ENCODE measurements around the gene UNC13C.

UNC13C gene

GRCh38 chr15:54066403-54066802 lies 88.2 kb downstream of the UNC13C start:
- Histone ChIP-seq H3K36me3 (ENCODE audit: insufficient read depth, low read length) (no peaks in the 10 kb centered on the region), H3K4me1 (ENCODE audit: control insufficient read depth, insufficient read depth, low read length, unreplicated experiment) (no peaks in the 10 kb centered on the region), H3K27ac (ENCODE audit: low read depth, low read length) (no peak overlapping the region), H3K79me2 (ENCODE audit: control insufficient read depth, insufficient read depth, low read length, unreplicated experiment) (no peaks in the 10 kb centered on the region), H3K27me3 (ENCODE audit: insufficient read depth, low read length) (no peaks in the 10 kb centered on the region), H3K4me3 (ENCODE audit: low read depth, low read length) (no peak overlapping the region), H2AFZ (ENCODE audit: low read length, unreplicated experiment) (no peak overlapping the region)

GRCh38 chr15:54082836-54083492 lies 104.7 kb downstream of the UNC13C start:
- Histone ChIP-seq H3K4me3 (ENCODE audit: low read depth, low read length) (no peak overlapping the region), H2AFZ (ENCODE audit: low read length, unreplicated experiment) (no peak overlapping the region), H3K27me3 (ENCODE audit: insufficient read depth, low read length) (no peaks in the 10 kb centered on the region), H3K36me3 (ENCODE audit: insufficient read depth, low read length) (no peaks in the 10 kb centered on the region), H3K4me1 (ENCODE audit: control insufficient read depth, insufficient read depth, low read length, unreplicated experiment) (no peaks in the 10 kb centered on the region), H3K27ac (ENCODE audit: low read depth, low read length) (no peak overlapping the region), H3K79me2 (ENCODE audit: control insufficient read depth, insufficient read depth, low read length, unreplicated experiment) (no peaks in the 10 kb centered on the region)

- H3K27ac ChIP-seq (ENCODE audit: low read depth, low read length) = no peak overlapping the region
- no peaks in the 10 kb centered on the region for H3K36me3 ChIP-seq (ENCODE audit: insufficient read depth, low read length)
- H2AFZ ChIP-seq (ENCODE audit: low read length, unreplicated experiment) = no peak overlapping the region
- H3K4me1 ChIP-seq (ENCODE audit: control insufficient read depth, insufficient read depth, low read length, unreplicated experiment) = no peaks in the 10 kb centered on the region
- H3K4me3 ChIP-seq (ENCODE audit: low read depth, low read length) = no peak overlapping the region
- H3K79me2 ChIP-seq (ENCODE audit: control insufficient read depth, insufficient read depth, low read length, unreplicated experiment) = no peaks in the 10 kb centered on the region
- no peaks in the 10 kb centered on the region for H3K27me3 ChIP-seq (ENCODE audit: insufficient read depth, low read length)
These were observed 105.3 kb downstream of the UNC13C start for GRCh38 chr15:54083501-54083900.

GRCh38 chr15:54083991-54084390 lies 105.8 kb downstream of the UNC13C start:
- Histone ChIP-seq H3K36me3 (ENCODE audit: insufficient read depth, low read length) (no peaks in the 10 kb centered on the region), H3K4me3 (ENCODE audit: low read depth, low read length) (no peak overlapping the region), H2AFZ (ENCODE audit: low read length, unreplicated experiment) (no peak overlapping the region), H3K4me1 (ENCODE audit: control insufficient read depth, insufficient read depth, low read length, unreplicated experiment) (no peaks in the 10 kb centered on the region), H3K27ac (ENCODE audit: low read depth, low read length) (no peak overlapping the region), H3K79me2 (ENCODE audit: control insufficient read depth, insufficient read depth, low read length, unreplicated experiment) (no peaks in the 10 kb centered on the region), H3K27me3 (ENCODE audit: insufficient read depth, low read length) (no peaks in the 10 kb centered on the region)

- H3K27ac ChIP-seq (ENCODE audit: low read depth, low read length) = no peak overlapping the region
- no peak overlapping the region for H2AFZ ChIP-seq (ENCODE audit: low read length, unreplicated experiment)
- no peak overlapping the region for H3K4me3 ChIP-seq (ENCODE audit: low read depth, low read length)
- no peaks in the 10 kb centered on the region for H3K27me3 ChIP-seq (ENCODE audit: insufficient read depth, low read length)
- no peaks in the 10 kb centered on the region for H3K4me1 ChIP-seq (ENCODE audit: control insufficient read depth, insufficient read depth, low read length, unreplicated experiment)
- H3K79me2 ChIP-seq (ENCODE audit: control insufficient read depth, insufficient read depth, low read length, unreplicated experiment) = no peaks in the 10 kb centered on the region
- H3K36me3 ChIP-seq (ENCODE audit: insufficient read depth, low read length) = no peaks in the 10 kb centered on the region
These were observed 110.6 kb downstream of the UNC13C start for GRCh38 chr15:54088837-54089236.

GRCh38 chr15:54089776-54090175 lies 111.5 kb downstream of the UNC13C start:
- Histone ChIP-seq H3K4me3 (ENCODE audit: low read depth, low read length) (no peak overlapping the region), H3K36me3 (ENCODE audit: insufficient read depth, low read length) (no peaks in the 10 kb centered on the region), H3K27me3 (ENCODE audit: insufficient read depth, low read length) (no peaks in the 10 kb centered on the region), H2AFZ (ENCODE audit: low read length, unreplicated experiment) (no peak overlapping the region), H3K27ac (ENCODE audit: low read depth, low read length) (no peak overlapping the region), H3K79me2 (ENCODE audit: control insufficient read depth, insufficient read depth, low read length, unreplicated experiment) (no peaks in the 10 kb centered on the region), H3K4me1 (ENCODE audit: control insufficient read depth, insufficient read depth, low read length, unreplicated experiment) (no peaks in the 10 kb centered on the region)

GRCh38 chr15:54091651-54092050 lies 113.4 kb downstream of the UNC13C start:
- H2AFZ ChIP-seq (ENCODE audit: low read length, unreplicated experiment) = no peak overlapping the region
- H3K4me1 ChIP-seq (ENCODE audit: control insufficient read depth, insufficient read depth, low read length, unreplicated experiment) = no peaks in the 10 kb centered on the region
- no peaks in the 10 kb centered on the region for H3K27me3 ChIP-seq (ENCODE audit: insufficient read depth, low read length)
- H3K79me2 ChIP-seq (ENCODE audit: control insufficient read depth, insufficient read depth, low read length, unreplicated experiment) = no peaks in the 10 kb centered on the region
- H3K27ac ChIP-seq (ENCODE audit: low read depth, low read length) = no peak overlapping the region
- H3K36me3 ChIP-seq (ENCODE audit: insufficient read depth, low read length) = no peaks in the 10 kb centered on the region
- no peak overlapping the region for H3K4me3 ChIP-seq (ENCODE audit: low read depth, low read length)

GRCh38 chr15:54094661-54095060 lies 116.4 kb downstream of the UNC13C start:
- Histone ChIP-seq H3K36me3 (ENCODE audit: insufficient read depth, low read length) (no peaks in the 10 kb centered on the region), H3K27me3 (ENCODE audit: insufficient read depth, low read length) (no peaks in the 10 kb centered on the region), H3K4me3 (ENCODE audit: low read depth, low read length) (no peak overlapping the region), H2AFZ (ENCODE audit: low read length, unreplicated experiment) (no peak overlapping the region), H3K4me1 (ENCODE audit: control insufficient read depth, insufficient read depth, low read length, unreplicated experiment) (no peaks in the 10 kb centered on the region), H3K27ac (ENCODE audit: low read depth, low read length) (no peak overlapping the region), H3K79me2 (ENCODE audit: control insufficient read depth, insufficient read depth, low read length, unreplicated experiment) (no peaks in the 10 kb centered on the region)

- Histone ChIP-seq H3K36me3 (ENCODE audit: insufficient read depth, low read length) (no peaks in the 10 kb centered on the region), H3K27me3 (ENCODE audit: insufficient read depth, low read length) (no peaks in the 10 kb centered on the region)
These were observed 118.8 kb downstream of the UNC13C start for GRCh38 chr15:54097019-54097418.

GRCh38 chr15:54099010-54099409 lies 120.8 kb downstream of the UNC13C start:
- no peaks in the 10 kb centered on the region for H3K4me1 ChIP-seq (ENCODE audit: control insufficient read depth, insufficient read depth, low read length, unreplicated experiment)
- no peaks in the 10 kb centered on the region for H3K27me3 ChIP-seq (ENCODE audit: insufficient read depth, low read length)
- H3K27ac ChIP-seq (ENCODE audit: low read depth, low read length) = no peak overlapping the region
- H3K36me3 ChIP-seq (ENCODE audit: insufficient read depth, low read length) = no peaks in the 10 kb centered on the region
- H3K79me2 ChIP-seq (ENCODE audit: control insufficient read depth, insufficient read depth, low read length, unreplicated experiment) = no peaks in the 10 kb centered on the region
- H3K4me3 ChIP-seq (ENCODE audit: low read depth, low read length) = no peak overlapping the region
- no peak overlapping the region for H2AFZ ChIP-seq (ENCODE audit: low read length, unreplicated experiment)

More at GRCh38 chr15:54097019-54097418, 118.8 kb downstream of the UNC13C start:
- no peaks in the 10 kb centered on the region for H3K79me2 ChIP-seq (ENCODE audit: control insufficient read depth, insufficient read depth, low read length, unreplicated experiment)
- H2AFZ ChIP-seq (ENCODE audit: low read length, unreplicated experiment) = no peak overlapping the region
- H3K27ac ChIP-seq (ENCODE audit: low read depth, low read length) = no peak overlapping the region
- no peaks in the 10 kb centered on the region for H3K4me1 ChIP-seq (ENCODE audit: control insufficient read depth, insufficient read depth, low read length, unreplicated experiment)
- no peak overlapping the region for H3K4me3 ChIP-seq (ENCODE audit: low read depth, low read length)

GRCh38 chr15:54101664-54102270 lies 123.5 kb downstream of the UNC13C start:
- H3K4me3 ChIP-seq (ENCODE audit: low read depth, low read length) = no peak overlapping the region
- no peaks in the 10 kb centered on the region for H3K79me2 ChIP-seq (ENCODE audit: control insufficient read depth, insufficient read depth, low read length, unreplicated experiment)
- no peak overlapping the region for H2AFZ ChIP-seq (ENCODE audit: low read length, unreplicated experiment)
- no peaks in the 10 kb centered on the region for H3K4me1 ChIP-seq (ENCODE audit: control insufficient read depth, insufficient read depth, low read length, unreplicated experiment)
- H3K27ac ChIP-seq (ENCODE audit: low read depth, low read length) = no peak overlapping the region
- H3K36me3 ChIP-seq (ENCODE audit: insufficient read depth, low read length) = no peaks in the 10 kb centered on the region
- H3K27me3 ChIP-seq (ENCODE audit: insufficient read depth, low read length) = no peaks in the 10 kb centered on the region
